22Rv1 (cell line): ENCODE data around the gene KCNAB1.

Experiments
- H3K27ac ChIP-seq: fragments of 450-650 bp; 2 replicates; pipeline ENCODE4 v1.5.1; 2017
- ZFX ChIP-seq: fragments of 450-650 bp; IDR thresholded peaks from 2 replicates; pipeline ENCODE4 v1.6.1; 2017; ENCODE audit warnings: antibody characterized with exemption, borderline replicate concordance
- TF ChIP-seq, protein P1 (sequence below): fragments of 450-650 bp; IDR thresholded peaks from 2 replicates; pipeline ENCODE4 v1.5.1; 2017; ENCODE audit warnings: mild to moderate bottlenecking

Gene KCNAB1

DNA sequence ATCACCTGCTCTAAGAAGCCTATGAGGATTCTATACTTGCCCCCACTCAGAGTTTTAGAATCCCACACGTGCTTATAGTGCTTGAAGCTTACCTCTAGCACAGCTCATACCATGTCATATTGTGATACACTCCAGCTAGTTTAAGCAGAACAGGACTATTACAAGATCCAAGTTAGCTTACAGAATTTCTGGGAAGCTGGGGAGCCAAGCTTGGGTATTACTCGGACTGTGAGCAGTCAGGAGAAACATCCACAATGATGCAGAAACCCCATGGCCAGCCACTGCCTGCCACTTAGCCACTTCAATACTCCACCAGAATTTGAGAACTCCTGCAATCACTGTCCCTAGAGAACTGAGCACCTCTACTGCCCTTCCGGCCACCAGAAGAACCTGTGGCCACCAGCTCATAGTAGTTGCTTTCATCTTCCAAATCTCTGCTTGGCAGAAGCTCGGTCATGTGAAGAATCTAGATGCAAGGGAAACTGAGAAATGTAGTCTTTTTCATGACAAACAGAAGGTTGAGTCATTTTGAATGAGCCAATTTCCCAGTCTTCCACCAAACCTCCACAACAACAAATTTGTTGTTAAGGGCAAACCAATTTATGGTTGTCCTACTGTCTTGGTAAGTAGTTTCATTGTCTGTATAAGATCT, 462.3 kb downstream of the KCNAB1 start:
- TF ChIP-seq, protein P1, sequence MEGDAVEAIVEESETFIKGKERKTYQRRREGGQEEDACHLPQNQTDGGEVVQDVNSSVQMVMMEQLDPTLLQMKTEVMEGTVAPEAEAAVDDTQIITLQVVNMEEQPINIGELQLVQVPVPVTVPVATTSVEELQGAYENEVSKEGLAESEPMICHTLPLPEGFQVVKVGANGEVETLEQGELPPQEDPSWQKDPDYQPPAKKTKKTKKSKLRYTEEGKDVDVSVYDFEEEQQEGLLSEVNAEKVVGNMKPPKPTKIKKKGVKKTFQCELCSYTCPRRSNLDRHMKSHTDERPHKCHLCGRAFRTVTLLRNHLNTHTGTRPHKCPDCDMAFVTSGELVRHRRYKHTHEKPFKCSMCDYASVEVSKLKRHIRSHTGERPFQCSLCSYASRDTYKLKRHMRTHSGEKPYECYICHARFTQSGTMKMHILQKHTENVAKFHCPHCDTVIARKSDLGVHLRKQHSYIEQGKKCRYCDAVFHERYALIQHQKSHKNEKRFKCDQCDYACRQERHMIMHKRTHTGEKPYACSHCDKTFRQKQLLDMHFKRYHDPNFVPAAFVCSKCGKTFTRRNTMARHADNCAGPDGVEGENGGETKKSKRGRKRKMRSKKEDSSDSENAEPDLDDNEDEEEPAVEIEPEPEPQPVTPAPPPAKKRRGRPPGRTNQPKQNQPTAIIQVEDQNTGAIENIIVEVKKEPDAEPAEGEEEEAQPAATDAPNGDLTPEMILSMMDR: no peak
- no peak for TF ChIP-seq ZFX
- H3K27ac ChIP-seq: no peak overlapping the region

DNA sequence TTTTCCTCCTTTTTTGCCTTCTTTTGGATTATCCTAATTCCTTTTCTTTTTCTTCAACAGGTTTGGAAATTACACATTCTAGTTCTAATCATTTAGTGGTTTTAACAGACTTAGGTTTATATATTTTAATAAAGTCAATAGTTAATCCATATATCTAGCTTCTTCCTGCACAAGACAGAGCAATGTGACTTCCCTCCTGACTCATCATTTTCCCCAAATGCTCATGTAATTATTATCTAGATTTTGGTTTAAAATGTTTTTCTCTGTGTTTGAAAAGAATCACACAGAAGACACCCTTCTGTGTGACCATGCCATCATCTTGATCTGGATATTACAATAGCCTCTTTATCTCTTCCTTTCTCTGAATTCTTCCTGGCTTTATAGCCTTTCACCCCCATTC, 463.1 kb downstream of the KCNAB1 start:
- no peak for TF ChIP-seq ZFX
- TF ChIP-seq, protein P1: no peak
- no peak overlapping the region for H3K27ac ChIP-seq

DNA sequence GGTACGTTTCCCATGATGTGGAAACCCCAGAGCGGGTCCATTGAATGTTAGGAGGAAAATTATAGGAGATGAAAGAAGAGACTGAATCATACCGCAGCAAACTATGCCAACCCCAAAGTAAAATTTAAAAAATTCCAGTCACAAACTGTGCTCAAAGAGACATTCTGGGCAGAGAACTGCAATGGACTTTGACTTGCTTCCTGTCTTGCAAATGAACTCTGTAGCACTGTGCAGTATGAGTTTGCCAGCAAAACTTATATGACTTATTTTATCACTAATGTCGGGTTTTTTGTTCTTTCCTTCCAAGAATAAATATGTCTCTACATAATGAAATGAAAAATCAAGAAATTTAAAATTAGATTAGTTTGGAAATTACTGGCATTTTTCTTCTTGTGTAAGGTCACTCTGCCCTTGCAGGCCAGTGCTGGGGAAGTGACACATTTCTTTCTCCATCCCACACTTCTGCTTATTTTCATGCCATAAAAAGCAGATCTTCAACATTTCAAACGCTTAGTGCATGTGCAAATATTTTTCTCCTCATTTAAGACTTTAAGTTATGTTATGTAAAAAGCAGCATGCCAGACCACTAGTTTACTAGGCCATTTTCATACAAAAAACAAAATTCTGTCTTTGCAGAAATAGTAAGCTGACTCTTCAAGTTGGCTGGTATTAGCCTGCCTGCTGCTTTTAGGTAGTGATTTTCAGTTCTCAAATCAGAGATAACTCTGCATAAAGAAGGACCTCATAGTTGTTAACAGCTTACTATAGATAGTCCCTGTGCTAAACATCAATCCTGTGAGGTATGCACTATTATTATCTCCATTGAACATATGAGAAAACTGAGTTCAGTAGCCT, 466.8 kb downstream of the KCNAB1 start:
- H3K27ac ChIP-seq: no peak overlapping the region
- TF ChIP-seq, protein P1: no peak
- TF ChIP-seq ZFX: no peak

DNA sequence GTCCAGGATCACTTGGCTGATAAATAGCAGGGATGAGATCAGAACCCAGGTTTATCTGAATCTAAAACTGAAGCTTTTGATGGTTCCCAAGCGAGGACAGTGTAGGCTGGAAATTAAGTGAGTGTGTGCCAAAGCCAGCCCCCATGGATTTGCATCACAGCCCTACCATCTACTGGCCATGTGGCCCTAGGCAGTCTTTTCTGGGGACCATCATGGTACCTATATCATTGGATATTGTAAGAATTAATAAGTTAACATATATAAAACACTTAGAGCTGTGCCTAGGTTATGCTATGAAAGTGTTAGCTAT, 467.3 kb downstream of the KCNAB1 start:
- H3K27ac ChIP-seq: no peak overlapping the region
- TF ChIP-seq ZFX: no peak
- TF ChIP-seq, protein P1: no peak
